Body of pancreas (tissue), 4 donors: Measurements from ENCODE around the gene TXNRD2. TPM values are rescaled to one million over a fixed set of nuclear protein-coding genes. Genes with fewer than 3 reads are reported as not detected.
"Not testable (repeated sequence)": the region's sequence is repeated elsewhere in the genome, so short reads cannot be mapped to it uniquely, and the experiment has no call there.

Source experiments
- ATAC-seq: fragments of 150-250 bp; one replicate; pipeline ENCODE4 v1.9.1; 2016
- DNase-seq, 4 donors: peaks; one replicate each; pipeline ENCODE4 v3.0.0-alpha.2; 2019
- H3K27ac ChIP-seq, 4 donors: fragments of 200-600 bp; sonication (generic); 1 replicate in 3 of 4; 2 replicates in 1 of 4; pipeline versions ENCODE4 v1.5.1 to v1.6.1; 2016 to 2019; ENCODE audit warnings: mild to moderate bottlenecking in 1 of 4, mixed read lengths in 1 of 4, moderate library complexity in 1 of 4
- H3K27me3 ChIP-seq, 2 donors: fragments of 200-600 bp; sonication (generic); one replicate each; pipeline ENCODE4 v1.6.0; 2016; ENCODE audit warnings: mild to moderate bottlenecking in 1 of 2
- H3K36me3 ChIP-seq, 2 donors: fragments of 200-600 bp; sonication (generic); replicated peaks in 1 of 2; 2 replicates each; pipeline ENCODE4 v1.5.1; 2016; ENCODE audit warnings: low read depth in 2 of 2; ENCODE audit not compliant: insufficient read depth in 1 of 2
- H3K4me1 ChIP-seq: fragments of 200-600 bp; sonication (generic); one replicate; pipeline ENCODE4 v1.6.0; 2016
- H3K4me3 ChIP-seq, 2 donors: fragments of 200-600 bp; sonication (generic); 1 replicate in 1 of 2; 2 replicates in 1 of 2; pipeline ENCODE4 v1.5.1; 2016 to 2019
- H3K9me3 ChIP-seq, 3 donors: fragments of 200-600 bp; sonication (generic); 1 replicate in 2 of 3; 2 replicates in 1 of 3; pipeline ENCODE4 v1.5.1; 2016
- POLR2A ChIP-seq, 3 donors: fragments of 450-650 bp; IDR thresholded peaks; one replicate each; pipeline ENCODE4 v1.6.1; 2016; ENCODE audit warnings: antibody characterized with exemption in 3 of 3, mild to moderate bottlenecking in 2 of 3
- WGBS, 2 donors: methylation state at CpG; one replicate each; pipeline ENCODE4 v1.1.5; 2017; 5-methylcytosine and 5-hydroxymethylcytosine counted together
- intact Hi-C: fragments of 100-400 bp; cut with DNase I; formaldehyde crosslinking; loops from one replicate; pipeline ENCODE4 v1.15.1; 2023
- total RNA-seq, 2 donors: library from RNA; depleted of rRNA; stranded (reverse); fragments of >200 nt; gene quantifications; one replicate each; pipeline ENCODE4 v1.1.0, GENCODE V29; 2016
- TF ChIP-seq, protein P1 (sequence below), 7 experiments: fragments of 450-650 bp in 4 of 7; fragments of 200-600 bp in 3 of 7; sonication (generic) in 3 of 7; IDR thresholded peaks; one replicate each; pipeline ENCODE4 v1.5.1; 2016 to 2019; ENCODE audit warnings: antibody characterized with exemption in 7 of 7

TXNRD2 gene
- total RNA-seq, 2 donors from 2014 or later = 22.1 to 23.6 TPM

- no peak for DNase-seq
- intact Hi-C loops = no loop called here
- TF ChIP-seq POLR2A (IDR thresholded peaks at IDR 0.05) = no peak
- TF ChIP-seq, protein P1, sequence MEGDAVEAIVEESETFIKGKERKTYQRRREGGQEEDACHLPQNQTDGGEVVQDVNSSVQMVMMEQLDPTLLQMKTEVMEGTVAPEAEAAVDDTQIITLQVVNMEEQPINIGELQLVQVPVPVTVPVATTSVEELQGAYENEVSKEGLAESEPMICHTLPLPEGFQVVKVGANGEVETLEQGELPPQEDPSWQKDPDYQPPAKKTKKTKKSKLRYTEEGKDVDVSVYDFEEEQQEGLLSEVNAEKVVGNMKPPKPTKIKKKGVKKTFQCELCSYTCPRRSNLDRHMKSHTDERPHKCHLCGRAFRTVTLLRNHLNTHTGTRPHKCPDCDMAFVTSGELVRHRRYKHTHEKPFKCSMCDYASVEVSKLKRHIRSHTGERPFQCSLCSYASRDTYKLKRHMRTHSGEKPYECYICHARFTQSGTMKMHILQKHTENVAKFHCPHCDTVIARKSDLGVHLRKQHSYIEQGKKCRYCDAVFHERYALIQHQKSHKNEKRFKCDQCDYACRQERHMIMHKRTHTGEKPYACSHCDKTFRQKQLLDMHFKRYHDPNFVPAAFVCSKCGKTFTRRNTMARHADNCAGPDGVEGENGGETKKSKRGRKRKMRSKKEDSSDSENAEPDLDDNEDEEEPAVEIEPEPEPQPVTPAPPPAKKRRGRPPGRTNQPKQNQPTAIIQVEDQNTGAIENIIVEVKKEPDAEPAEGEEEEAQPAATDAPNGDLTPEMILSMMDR (IDR thresholded peaks at IDR 0.05) = no peak
These were observed 103.7 kb downstream of the TXNRD2 start for GRCh38 chr22:19837915-19838314.

DNA sequence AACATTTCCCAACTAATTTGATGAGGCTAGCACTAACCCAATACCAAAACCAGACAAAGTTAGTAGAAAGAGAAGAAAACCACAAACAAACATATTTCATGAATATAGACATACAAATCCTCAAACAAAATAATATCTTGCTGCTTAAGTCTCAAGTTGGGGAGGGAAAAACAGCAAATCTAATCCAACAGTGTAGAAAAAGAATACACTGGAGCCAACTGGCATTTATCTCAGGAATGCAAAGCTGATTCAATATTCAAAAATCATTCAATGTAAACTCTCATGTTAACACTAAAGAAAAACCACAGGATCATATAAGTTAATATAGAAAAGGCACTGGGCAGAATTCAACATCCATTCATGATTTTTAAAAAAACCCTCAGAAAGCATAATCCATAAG lies 105.1 kb downstream of the TXNRD2 start:
- no peaks in the 10 kb centered on the region for H3K27me3 ChIP-seq
- no peak for ATAC-seq
- no peaks in the 10 kb centered on the region for H3K36me3 ChIP-seq
- no peak overlapping the region for H3K27ac ChIP-seq
- no peak overlapping the region for H3K4me3 ChIP-seq
- DNase-seq = no peak
- no peaks in the 10 kb centered on the region for H3K4me1 ChIP-seq
- TF ChIP-seq, protein P1 (IDR thresholded peaks at IDR 0.05) = no peak
- no peak for TF ChIP-seq POLR2A (IDR thresholded peaks at IDR 0.05)
- no peaks in the 10 kb centered on the region for H3K9me3 ChIP-seq
- intact Hi-C loops = no loop called here

More at GRCh38 chr22:19837915-19838314, 103.7 kb downstream of the TXNRD2 start:
- no peaks in the 10 kb centered on the region for H3K9me3 ChIP-seq
- no peak overlapping the region for H3K27ac ChIP-seq
- no peaks in the 10 kb centered on the region for H3K4me1 ChIP-seq
- H3K27me3 ChIP-seq = no peaks in the 10 kb centered on the region
- no peak overlapping the region for H3K4me3 ChIP-seq
- ATAC-seq = no peak
- H3K36me3 ChIP-seq = no peaks in the 10 kb centered on the region
- 78 to 98% methylated on average over 6 of the region's 6 CpGs for WGBS, 2 donors

- Histone ChIP-seq H3K4me1 (no peaks in the 10 kb centered on the region), H3K4me3 (no peak overlapping the region), H3K27me3 (no peaks in the 10 kb centered on the region), H3K27ac (no peak overlapping the region), H3K9me3 (no peaks in the 10 kb centered on the region), H3K36me3 (no peaks in the 10 kb centered on the region)
- ATAC-seq (no peak), DNase-seq (no peak)
- intact Hi-C loops = no loop called here
- TF ChIP-seq, protein P1 (IDR thresholded peaks at IDR 0.05) = no peak
- no peak for TF ChIP-seq POLR2A (IDR thresholded peaks at IDR 0.05)
These were observed 107.0 kb downstream of the TXNRD2 start for GRCh38 chr22:19834599-19834998.

DNA sequence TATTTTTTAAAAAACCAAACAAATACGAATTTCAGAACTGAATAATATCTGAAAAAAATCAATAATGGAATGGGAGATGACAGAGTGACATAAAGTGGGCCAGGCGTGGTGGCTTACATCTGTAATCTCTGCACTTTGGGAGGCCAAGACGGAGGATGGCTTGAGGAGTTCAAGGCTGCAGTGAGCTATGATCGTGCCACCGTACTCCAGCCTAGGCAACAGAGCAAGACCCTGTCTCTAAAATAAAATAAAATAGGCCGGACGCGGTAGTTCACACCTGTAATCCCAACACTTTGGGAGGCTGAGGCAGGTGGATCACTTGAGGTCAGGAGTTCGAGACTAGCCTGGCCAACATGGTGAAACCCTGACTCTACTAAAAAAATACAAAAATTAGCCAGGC lies 108.3 kb downstream of the TXNRD2 start:
- intact Hi-C loops, H3K36me3 ChIP-seq, H3K4me3 ChIP-seq, H3K4me1 ChIP-seq, ATAC-seq, H3K27me3 ChIP-seq, H3K27ac ChIP-seq, H3K9me3 ChIP-seq: not testable (repeated sequence)
- DNase-seq = peak in 1 of 4 donors; percentile 1
- WGBS, 2 donors = 87 to 91% methylated on average over 9 of the region's 9 CpGs

DNA sequence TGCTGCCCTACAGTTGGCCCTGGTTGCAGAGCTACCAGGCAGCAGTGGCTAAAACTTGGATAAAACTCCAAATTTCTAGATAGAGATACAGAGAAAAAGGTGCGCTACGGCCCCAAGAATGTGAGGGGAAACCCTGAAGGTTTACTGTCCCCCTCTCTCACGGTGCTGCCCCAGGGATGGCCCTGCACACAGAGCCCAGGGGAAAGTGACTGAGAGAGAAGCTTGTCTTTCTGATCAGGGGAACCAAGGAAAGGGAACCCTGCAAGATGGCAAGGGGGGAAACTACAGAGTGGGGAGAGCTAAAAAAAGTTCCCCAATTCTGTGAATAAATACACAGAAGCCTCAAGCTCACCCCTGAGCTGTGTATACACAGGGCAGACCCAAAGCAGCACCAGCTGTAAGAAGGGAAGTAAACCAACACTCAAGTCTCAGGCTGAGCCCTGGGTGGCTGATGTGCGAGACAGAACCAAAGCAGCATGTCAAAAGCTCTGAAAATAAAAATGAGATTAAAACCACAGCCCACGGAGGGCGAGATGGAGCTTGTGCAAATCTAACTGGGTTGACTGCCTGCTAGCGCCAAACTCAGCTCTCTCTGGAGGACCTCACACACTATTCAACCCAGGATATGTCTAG lies 109.0 kb downstream of the TXNRD2 start:
- Histone ChIP-seq H3K4me3 (no peak overlapping the region), H3K27ac (no peak overlapping the region), H3K36me3 (no peaks in the 10 kb centered on the region), H3K4me1 (no peaks in the 10 kb centered on the region), H3K9me3 (no peaks in the 10 kb centered on the region), H3K27me3 (no peaks in the 10 kb centered on the region)
- 80 to 87% methylated on average over 7 of the region's 7 CpGs for WGBS, 2 donors
- DNase-seq (peak in 1 of 4 donors; percentile 1), ATAC-seq (no peak)
- intact Hi-C loops = no loop called here
- TF ChIP-seq, protein P1 (IDR thresholded peaks at IDR 0.05) = no peak
- TF ChIP-seq POLR2A (IDR thresholded peaks at IDR 0.05) = no peak

GRCh38 chr22:19831979-19832378 lies 109.6 kb downstream of the TXNRD2 start:
- intact Hi-C loops, ATAC-seq, H3K36me3 ChIP-seq: not testable (repeated sequence)

More at GRCh38 chr22:19831979-19832378, 109.6 kb downstream of the TXNRD2 start:
- H3K27ac ChIP-seq, H3K9me3 ChIP-seq, DNase-seq, H3K27me3 ChIP-seq, H3K4me3 ChIP-seq, H3K4me1 ChIP-seq: not testable (repeated sequence)
- WGBS, 2 donors = 84 to 98% methylated on average over 3 of the region's 3 CpGs
